HG03196 (cell line): Measurements from ENCODE around the gene SUMF2.
A peak's percentile ranks its signal among the peaks of the same experiment; 100 is the strongest.
"Not testable (repeated sequence)": the region's sequence is repeated elsewhere in the genome, so short reads cannot be mapped to it uniquely, and the experiment has no call there.

Experiments
- ATAC-seq: cut with Tn5 transposase; IDR thresholded peaks from one replicate; pipeline ENCODE4 v1.9.1; 2021; ENCODE audit not compliant: unreplicated experiment

Gene SUMF2

DNA sequence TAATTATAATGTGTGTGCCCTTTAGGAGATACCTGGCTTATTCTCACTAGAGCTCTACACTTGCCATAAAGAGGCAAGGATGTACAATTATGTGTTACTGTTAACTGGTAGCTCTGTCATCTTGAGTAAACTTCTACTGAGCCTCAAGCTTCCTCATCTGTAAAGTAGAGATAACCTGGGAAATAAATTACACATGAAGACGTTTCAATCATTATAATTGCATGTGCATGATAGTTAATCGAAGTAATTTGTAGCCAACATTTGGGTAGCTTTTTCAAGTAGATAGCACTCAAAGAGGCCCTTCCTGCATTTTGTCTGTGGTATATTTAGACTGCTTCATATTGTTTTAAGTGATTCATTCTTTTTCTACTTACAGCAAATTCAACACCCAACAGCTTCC is 10.1 kb upstream of the SUMF2 start:
- no peak for ATAC-seq

DNA sequence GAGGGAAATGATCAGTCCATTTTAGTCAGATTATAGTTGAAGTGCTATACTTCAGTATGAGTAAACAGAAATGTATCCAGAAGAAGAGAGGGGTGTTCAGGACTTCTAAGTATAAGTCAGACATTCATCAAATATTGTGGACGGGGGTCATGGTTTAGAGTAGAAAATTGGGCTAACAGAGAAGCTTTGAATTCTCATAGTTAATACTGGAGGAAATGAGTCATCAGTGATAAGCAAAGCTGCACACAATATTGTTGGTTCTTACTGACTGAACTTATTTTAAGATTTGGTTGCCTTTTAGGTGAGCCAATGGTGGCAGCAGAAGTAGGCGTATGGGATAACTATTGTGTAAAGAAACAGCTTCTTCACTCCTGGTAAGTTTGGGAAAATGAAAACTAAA is 1.7 kb upstream of the SUMF2 start:
- no peak for ATAC-seq

DNA sequence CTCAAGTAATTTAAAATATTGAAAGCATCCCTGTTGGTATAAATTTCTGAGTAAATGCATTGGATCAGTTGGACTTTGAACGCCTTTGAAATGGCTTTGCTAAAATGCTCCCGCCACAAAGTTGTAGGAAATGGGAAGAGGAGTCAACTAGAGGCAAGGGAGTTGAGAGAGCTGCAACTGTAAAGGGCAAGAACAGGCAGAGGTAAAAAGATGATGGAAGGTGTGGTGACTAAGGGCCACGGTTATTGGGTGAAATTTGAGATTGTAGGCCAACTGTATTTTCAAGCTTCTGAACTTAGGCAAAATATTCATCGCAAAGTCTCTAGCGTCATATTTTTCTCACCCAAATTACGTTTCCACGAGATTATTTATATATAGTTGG is 595 bp upstream of the SUMF2 start:
- ATAC-seq = no peak

DNA sequence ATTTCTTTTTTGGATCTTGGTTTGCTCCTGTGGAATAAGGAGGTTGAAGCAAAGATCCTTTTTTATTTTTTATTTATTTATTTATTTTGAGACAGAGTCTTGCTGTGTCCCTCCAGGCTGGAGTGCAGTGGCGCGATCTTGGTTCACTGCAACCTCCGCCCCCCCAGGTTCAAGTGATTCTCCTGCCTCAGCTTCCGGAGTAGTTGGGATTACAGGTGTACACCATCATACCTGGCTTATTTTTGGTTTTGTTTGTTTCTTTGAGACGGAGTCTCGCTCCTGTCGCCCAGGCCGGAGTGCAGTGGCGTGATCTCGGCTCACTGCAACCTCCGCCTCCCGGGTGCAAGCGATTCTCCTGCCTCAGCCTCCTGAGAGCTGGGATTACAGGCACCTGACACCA is 2.3 kb downstream of the SUMF2 start:
- ATAC-seq = not testable (repeated sequence)

DNA sequence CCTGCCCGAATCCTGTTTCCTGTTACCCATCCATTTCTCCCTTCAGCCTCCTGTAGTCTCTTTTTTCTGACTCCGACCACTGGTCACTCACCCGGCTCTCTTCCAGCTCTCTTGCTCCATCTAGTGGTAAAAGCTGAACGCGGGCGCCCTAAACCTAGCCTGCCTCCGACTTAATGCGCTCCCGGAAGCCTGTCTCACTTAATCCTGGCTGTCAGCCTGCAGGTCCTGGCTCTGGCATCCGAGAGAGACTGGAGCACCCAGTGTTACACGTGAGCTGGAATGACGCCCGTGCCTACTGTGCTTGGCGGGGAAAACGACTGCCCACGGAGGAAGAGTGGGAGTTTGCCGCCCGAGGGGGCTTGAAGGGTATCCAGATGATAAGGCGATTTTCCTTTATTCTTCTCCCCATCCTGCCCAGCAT is 10.3 kb downstream of the SUMF2 start:
- peak; percentile 83 for ATAC-seq

DNA sequence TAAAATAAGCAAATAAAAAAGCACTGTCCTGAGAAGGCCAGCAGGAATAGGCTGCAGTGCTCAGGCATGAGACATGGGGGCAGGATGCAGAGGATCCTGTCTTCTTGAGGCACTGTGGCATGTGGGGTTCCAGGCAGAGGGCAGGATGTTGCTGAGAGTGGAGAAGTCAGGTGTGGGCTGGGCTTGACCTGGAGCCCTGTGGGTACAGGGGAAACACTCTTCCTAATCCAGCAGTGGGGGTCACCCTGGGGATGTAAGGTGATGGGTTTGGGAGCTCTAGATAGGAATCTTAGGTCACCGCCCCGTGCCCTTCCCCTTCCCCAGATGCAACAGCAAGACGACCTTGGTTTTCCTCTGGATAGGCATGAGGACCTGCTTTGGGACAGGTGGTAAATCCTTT is 13.6 kb downstream of the SUMF2 start:
- ATAC-seq = no peak

DNA sequence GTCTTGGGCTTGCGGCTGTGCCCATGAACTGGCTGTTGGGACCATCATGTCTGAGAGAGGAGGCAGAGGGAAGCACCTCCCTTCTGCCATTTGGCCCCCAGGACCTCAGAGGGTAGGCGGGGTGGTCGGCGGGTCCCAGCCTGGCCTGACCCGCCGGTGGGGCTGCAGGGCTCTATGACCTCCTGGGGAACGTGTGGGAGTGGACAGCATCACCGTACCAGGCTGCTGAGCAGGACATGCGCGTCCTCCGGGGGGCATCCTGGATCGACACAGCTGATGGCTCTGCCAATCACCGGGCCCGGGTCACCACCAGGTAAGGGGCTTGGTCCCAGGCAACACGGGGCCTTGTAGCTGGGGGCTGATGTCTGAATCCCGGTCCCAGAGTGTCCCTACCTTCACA is 14.1 kb downstream of the SUMF2 start:
- no peak for ATAC-seq

DNA sequence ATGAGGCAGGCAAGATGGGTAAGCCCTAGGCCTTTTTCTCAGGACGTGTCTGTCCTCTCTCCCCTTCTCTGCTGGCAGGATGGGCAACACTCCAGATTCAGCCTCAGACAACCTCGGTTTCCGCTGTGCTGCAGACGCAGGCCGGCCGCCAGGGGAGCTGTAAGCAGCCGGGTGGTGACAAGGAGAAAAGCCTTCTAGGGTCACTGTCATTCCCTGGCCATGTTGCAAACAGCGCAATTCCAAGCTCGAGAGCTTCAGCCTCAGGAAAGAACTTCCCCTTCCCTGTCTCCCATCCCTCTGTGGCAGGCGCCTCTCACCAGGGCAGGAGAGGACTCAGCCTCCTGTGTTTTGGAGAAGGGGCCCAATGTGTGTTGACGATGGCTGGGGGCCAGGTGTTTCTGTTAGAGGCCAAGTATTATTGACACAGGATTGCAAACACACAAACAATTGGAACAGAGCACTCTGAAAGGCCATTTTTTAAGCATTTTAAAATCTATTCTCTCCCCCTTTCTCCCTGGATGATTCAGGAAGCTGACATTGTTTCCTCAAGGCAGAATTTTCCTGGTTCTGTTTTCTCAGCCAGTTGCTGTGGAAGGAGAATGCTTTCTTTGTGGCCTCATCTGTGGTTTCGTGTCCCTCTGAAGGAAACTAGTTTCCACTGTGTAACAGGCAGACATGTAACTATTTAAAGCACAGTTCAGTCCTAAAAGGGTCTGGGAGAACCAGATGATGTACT is 15.5 kb downstream of the SUMF2 start:
- no peak for ATAC-seq

DNA sequence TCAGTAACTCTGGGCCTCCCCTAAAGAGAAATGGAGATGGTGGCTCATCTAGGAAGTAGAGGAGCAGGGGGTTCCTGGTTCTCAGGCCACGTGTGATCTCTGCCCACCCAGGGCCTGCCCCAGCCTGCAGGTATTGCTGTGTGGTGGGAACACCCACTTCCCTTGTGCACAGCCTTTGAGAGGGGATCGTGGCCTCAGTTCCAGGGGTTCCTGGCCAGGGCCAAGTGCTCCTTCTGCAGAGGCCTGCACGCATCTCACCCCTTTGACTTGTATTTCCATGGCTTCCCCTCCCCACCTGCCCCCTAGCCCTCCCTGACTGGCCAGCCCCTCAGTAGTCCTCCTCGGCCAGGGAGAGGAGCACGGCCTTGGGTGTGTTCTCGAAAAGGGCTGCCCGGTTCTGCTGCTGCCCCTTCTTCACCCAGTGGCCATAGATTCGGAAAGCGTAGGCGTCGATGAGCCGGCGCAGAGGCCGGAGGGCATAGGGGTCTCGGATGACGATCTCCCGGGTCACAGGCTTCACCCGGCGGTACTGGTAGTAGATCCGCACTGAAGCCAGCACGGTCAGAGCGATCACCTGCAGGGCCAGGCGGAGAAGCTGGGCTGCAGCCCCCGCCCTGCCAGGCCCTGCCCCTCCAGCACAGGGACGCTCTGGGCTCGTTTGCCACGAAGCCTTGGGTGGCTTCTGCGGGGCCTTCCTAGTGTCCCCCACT is 16.8 kb downstream of the SUMF2 start:
- not testable (repeated sequence) for ATAC-seq

DNA sequence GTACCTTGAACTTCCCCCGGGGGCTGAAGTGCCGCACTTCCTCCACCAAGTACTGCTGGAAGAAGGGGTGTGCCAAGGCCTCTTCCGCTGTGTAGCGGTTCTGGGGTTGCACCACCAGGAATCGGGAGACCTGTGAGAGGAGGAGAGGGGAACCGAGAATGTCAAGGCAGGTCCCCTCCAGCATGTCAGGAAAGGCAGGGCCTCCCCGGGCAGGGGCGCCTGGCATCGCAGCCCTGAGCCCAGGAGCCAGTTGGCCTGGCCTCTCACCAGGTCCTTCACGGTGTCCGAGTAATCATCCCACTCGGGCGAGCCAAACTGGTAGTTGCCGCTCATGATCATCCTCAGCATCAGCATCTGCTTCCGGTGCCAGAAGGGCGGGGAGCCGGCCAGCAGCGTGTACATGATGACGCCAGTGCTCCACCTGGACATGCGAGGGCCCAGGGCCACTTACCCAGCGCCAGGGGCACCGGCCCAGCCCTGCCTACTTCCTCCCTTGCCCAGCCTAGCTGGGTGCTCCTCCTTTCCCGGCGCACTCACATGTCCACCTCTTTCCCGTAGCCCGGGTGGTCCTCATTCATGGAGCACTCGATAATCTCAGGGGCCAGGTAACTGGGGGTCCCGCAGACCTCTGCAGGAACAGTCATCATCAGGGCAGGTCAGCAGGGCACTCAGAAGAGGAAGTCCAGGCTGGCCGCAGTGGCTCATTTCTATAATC is 17.7 kb downstream of the SUMF2 start:
- no peak for ATAC-seq

DNA sequence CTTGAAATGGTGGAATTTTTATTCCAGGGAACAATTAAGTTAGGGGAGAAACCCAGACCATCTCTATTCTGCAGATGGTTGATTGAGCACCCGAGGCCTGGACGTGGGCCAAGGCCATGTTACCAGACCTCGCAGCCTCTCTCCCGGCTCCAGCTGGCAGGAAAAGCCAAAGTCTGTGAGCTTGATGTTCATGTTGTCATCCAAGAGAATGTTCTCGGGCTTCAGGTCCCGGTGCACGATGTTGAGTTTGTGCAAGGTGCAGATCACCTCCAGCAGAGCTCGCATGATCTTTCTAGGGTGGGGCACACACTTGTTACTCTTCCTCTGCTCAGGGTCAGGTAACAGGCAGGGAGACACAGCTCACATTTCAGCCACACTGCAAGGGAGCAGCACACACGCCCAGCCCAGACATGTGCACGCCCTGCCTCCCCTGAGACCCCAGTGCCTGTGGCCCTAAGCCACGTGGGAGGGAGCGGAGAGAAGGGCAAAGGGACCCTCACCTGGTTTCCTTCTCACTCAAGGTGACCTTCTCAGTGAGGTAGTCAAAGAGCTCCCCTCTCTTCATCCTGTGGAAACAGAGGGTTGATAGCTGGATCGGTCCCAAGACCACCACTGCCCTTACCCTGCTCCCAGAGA is 19.2 kb downstream of the SUMF2 start:
- ATAC-seq = no peak

DNA sequence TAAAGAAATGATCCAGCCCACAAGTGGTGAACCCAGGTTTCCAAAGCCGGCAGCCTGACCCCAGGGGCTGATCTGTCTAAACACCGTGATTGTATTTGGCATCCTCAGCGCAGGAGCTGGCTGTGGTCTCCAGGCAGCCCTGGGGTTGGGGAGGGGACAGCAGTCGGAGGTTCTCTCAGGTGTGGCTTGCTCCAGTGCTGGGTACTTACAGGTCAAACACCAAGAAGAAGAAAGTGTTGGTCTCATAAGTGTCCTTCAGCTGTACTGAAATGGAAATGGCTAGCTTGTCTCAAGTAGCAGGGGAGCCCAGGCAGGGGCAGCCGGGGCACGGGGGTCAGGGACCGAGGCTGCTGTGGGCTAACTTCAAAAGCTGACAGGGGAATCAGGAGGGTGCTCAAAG is 22.7 kb downstream of the SUMF2 start:
- no peak for ATAC-seq

DNA sequence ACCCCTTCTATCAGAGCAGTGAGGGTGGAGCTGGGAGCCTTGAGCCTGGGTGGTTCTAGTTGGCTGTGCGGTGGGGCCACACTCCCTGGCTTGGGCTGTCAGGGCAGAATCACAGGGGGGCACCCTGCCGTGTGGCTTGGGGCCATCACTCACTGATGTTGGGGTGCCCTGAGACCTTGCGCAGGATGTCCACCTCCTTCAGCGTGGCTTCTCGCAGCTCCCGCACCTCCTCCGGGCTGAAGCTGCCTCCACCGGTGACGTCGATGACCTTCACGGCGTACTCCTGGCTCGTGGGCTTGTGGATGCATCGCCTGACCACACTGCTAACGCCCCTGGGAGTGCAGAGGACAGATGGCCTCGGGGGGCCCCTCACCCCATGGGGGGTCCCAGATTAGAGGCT is 23.4 kb downstream of the SUMF2 start:
- ATAC-seq = no peak

DNA sequence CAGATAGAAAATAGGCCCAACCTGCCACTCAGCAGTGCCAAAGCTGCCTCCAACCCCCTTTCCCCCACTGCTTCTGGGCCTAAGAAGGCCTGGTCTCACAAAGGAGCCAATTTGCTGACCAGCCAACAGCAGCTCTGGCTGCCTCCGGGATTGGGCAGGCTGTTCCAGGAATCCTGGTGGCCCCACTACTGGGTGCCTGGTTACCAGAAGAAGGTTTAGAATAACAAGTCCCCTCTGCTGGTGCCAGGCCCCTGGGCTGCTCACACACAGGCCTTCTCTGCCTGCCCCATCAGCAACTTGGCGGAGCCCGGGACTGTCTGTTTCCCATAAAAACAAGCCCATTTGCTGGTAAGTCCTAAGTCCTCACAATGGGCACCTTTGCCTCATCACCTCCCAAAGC is 27.5 kb downstream of the SUMF2 start:
- no peak for ATAC-seq

DNA sequence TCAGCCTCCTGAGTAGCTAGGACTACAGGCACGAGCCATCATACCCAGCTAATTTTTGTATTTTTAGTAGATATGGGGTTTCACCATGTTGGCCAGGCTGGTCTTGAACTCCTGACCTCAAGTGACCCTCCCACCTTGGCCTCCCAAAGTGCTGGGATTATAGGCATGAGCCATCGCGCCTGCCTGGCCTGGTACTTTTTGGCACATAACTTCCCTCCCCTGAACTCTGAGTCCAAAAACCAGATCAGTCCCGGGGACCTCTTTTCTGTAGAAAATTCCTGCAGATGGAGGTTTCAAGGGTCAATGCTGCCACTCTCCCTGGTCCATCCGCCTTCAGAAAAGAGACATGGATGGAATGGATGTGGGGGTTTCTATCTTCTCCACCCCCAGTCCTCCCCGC is 28.3 kb downstream of the SUMF2 start:
- ATAC-seq = not testable (repeated sequence)

DNA sequence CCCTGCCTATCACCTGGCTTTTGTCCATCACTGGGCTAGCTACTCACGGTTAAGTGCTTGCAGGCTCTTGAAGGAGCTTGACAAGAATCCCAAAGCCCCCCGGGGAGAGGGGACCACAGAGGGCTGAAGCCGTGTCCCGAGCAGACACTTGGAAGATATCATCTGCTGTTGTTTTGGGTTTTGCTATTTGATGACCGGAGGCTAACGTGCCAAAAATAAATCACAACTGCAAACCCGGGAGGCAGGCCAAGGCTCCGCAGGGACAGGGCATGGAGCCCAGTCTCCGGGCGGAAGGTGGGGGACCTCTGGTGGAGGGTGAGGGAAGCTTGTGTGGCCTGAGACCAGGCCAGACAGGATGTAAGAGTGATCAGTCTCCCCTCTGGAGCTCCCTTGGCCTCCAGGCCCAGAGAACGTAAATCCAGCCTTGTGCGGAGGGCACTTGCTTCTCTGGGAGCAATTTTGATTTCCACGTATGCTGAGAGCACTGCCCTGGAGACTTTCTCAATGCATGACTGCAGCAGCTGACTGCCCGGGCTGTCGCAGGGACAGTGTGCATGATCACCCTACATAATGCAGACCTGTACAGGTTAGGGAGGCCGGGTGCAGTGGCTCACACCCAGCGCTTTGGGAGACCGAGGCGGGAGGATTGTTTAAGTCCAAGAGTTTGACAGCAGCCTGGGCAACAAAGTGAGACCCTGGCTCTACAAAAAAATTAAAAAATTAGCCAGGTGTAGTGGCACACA is 28.9 kb downstream of the SUMF2 start, which contains the start of gene PHKG1:
Gene PHKG1, minus strand, starts transcription at position 164 of the 743 bp plus-strand sequence. CDS start 4,011 bp downstream, outside the sequence.
- ATAC-seq = no peak

DNA sequence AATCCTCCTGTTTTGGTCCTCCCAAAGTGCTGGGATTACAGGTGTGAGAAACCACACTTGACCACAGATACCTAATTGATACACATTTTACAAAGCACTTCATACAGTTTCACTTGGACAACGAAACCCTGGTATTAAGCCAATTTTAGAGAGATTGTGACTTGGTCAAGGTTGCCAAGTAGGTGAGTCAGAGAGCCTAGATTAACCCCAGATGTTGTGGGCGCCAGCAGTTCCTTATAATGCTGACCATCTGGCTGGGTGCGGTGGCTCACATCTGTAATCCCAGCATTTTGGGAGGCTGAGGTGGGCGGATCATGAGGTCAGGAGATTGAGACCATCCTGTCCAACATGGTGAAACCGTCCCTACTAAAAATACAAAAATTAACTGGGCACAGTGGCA is 33.6 kb downstream of the SUMF2 start:
- ATAC-seq = no peak

DNA sequence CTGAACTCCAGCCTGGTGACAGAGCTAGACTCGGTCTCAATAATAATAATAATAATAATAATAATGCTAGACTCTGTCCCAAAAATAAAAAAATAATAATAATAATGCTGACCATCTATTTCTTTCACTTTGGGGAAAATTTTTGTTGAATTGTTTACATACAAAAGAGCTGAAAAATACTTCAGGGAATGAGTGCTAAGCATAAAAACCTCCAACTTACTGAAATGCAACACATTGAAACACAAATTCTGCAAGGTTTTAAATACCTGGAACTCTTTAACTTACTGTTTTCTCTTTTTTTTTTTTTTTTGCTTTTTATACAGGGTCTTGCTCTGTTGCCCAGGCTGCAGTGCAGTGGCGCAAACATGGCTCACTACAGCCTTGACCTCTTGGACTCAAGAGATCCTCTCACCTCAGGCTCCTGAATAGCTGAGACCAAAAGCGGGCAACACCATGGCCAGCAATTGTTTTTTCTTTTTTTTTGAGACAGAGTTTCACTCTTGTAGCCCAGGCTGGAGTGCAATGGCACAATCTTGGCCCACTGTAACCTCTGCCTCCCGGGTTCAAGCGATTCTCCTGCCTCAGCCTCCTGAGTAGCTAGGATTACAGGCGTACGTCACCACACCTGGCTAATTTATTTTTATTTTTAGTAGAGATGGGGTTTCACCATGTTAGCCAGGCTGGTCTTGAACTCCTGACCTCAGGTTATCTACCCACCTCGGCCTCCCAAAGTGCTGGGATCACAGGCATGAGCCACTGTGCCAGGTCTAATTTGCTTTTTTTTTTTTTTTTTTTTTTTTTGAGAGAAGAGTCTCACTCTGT is 34.3 kb downstream of the SUMF2 start:
- not testable (repeated sequence) for ATAC-seq

DNA sequence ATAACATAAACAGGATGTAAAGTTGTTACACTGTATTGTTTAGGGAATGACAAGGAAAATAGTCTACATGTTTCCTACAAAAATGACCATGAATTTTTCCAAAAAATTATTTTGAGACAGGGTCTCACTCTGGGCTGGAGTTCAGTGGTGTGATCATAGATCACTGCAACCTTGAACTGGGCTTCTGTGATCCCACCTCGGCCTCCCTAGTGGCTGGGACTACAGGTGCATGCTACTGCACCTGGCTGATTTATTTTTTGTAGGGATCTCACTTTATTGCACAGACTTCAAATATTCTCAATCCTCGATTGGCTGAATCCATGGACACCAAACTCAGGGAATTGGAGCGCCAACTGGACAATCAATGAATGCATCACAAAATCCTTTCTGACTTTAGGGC is 35.6 kb downstream of the SUMF2 start:
- no peak for ATAC-seq

DNA sequence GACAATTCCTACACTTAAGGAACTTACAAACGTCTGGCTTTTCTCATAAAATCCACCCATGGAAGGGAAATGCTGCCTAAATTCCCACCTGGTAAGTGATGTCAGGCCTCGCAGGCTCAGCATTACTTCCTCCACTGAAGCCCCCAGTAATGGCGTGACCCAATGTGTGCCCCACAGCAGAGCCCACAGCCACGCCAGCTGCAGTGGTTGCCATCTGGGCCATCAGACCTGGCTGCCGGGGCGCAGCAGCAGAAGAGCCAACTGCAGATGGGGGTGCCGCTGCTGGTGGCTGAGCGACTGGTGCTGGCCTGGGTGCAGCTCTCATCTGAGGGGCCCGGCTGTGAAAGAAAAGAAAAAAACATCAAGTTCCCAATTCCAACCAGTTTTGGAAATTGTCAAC is 40.1 kb downstream of the SUMF2 start:
- not testable (repeated sequence) for ATAC-seq
